ENCODE measurements around the gene ABHD16A. TPM values are rescaled to one million over a fixed set of nuclear protein-coding genes. Genes with fewer than 3 reads are reported as not detected.

The ABHD16A gene
- total RNA-seq, 1 donor from 2014 or later, result 50.1 TPM

GRCh38 chr6:31723980-31724691 is 21.0 kb upstream of the ABHD16A start:
- H3K4me3 ChIP-seq (ENCODE audit: low read length in 3 of 3), result no peak overlapping the region
- H3K9me3 ChIP-seq (ENCODE audit: control insufficient read depth in 3 of 3, low read length in 3 of 3), result no peaks in the 10 kb centered on the region
- peaks cover 9 to 15% (median 10%) of the 10 kb centered on the region in 3 donors for H3K36me3 ChIP-seq (ENCODE audit: control insufficient read depth in 3 of 3, insufficient read depth in 3 of 3, low read length in 3 of 3)
- peaks cover 8 to 11% (median 11%) of the 10 kb centered on the region in 3 donors for H3K4me1 ChIP-seq (ENCODE audit: control insufficient read depth in 3 of 3, insufficient read depth in 3 of 3, low read length in 3 of 3)
- no peak overlapping the region for H3K9ac ChIP-seq (ENCODE audit: low read depth in 1 of 3, low read length in 3 of 3)
- H3K27me3 ChIP-seq (ENCODE audit: control insufficient read depth in 3 of 3, insufficient read depth in 3 of 3, low read length in 3 of 3), result no peaks in the 10 kb centered on the region
- H3K27ac ChIP-seq (ENCODE audit: low read depth, low read length), result no peak overlapping the region

- Histone ChIP-seq H3K36me3 (ENCODE audit: control insufficient read depth in 3 of 3, insufficient read depth in 3 of 3, low read length in 3 of 3) (peaks cover 9 to 15% (median 10%) of the 10 kb centered on the region in 3 donors), H3K9ac (ENCODE audit: low read depth in 1 of 3, low read length in 3 of 3) (no peak within 1 kb of the TSS), H3K27me3 (ENCODE audit: control insufficient read depth in 3 of 3, insufficient read depth in 3 of 3, low read length in 3 of 3) (no peaks in the 10 kb centered on the region), H3K9me3 (ENCODE audit: control insufficient read depth in 3 of 3, low read length in 3 of 3) (no peaks in the 10 kb centered on the region), H3K27ac (ENCODE audit: low read depth, low read length) (no peak within 1 kb of the TSS), H3K4me3 (ENCODE audit: low read length in 3 of 3) (no peak within 1 kb of the TSS), H3K4me1 (ENCODE audit: control insufficient read depth in 3 of 3, insufficient read depth in 3 of 3, low read length in 3 of 3) (peaks cover under 1 to 4% (median 4%) of the 10 kb centered on the region in 3 donors)
These were observed 20.3 kb upstream of the ABHD16A start, which contains the start of gene MPIG6B for GRCh38 chr6:31723245-31723979. Gene MPIG6B, plus strand, starts transcription at chr6:31723373. Its CDS starts 11 bp downstream, at chr6:31723384.

GRCh38 chr6:31722173-31722572 is 19.0 kb upstream of the ABHD16A start:
- H3K27me3 ChIP-seq (ENCODE audit: control insufficient read depth in 3 of 3, insufficient read depth in 3 of 3, low read length in 3 of 3), result no peaks in the 10 kb centered on the region
- no peak overlapping the region for H3K9ac ChIP-seq (ENCODE audit: low read depth in 1 of 3, low read length in 3 of 3)
- H3K4me1 ChIP-seq (ENCODE audit: control insufficient read depth in 3 of 3, insufficient read depth in 3 of 3, low read length in 3 of 3), result no peaks in the 10 kb centered on the region
- no peaks in the 10 kb centered on the region for H3K9me3 ChIP-seq (ENCODE audit: control insufficient read depth in 3 of 3, low read length in 3 of 3)
- peaks cover 6 to 13% (median 9%) of the 10 kb centered on the region in 3 donors for H3K36me3 ChIP-seq (ENCODE audit: control insufficient read depth in 3 of 3, insufficient read depth in 3 of 3, low read length in 3 of 3)
- H3K4me3 ChIP-seq (ENCODE audit: low read length in 3 of 3), result no peak overlapping the region
- H3K27ac ChIP-seq (ENCODE audit: low read depth, low read length), result no peak overlapping the region

GRCh38 chr6:31721351-31722020 is 18.4 kb upstream of the ABHD16A start, which contains the start of gene LY6G6C:
Gene LY6G6C, minus strand, starts transcription at chr6:31721746. Its CDS starts 67 bp downstream, at chr6:31721679.
- Histone ChIP-seq H3K27me3 (ENCODE audit: control insufficient read depth in 3 of 3, insufficient read depth in 3 of 3, low read length in 3 of 3) (no peaks in the 10 kb centered on the region), H3K27ac (ENCODE audit: low read depth, low read length) (no peak within 1 kb of the TSS), H3K4me1 (ENCODE audit: control insufficient read depth in 3 of 3, insufficient read depth in 3 of 3, low read length in 3 of 3) (no peaks in the 10 kb centered on the region), H3K9ac (ENCODE audit: low read depth in 1 of 3, low read length in 3 of 3) (no peak within 1 kb of the TSS), H3K4me3 (ENCODE audit: low read length in 3 of 3) (no peak within 1 kb of the TSS), H3K9me3 (ENCODE audit: control insufficient read depth in 3 of 3, low read length in 3 of 3) (no peaks in the 10 kb centered on the region), H3K36me3 (ENCODE audit: control insufficient read depth in 3 of 3, insufficient read depth in 3 of 3, low read length in 3 of 3) (peaks cover 2 to 7% (median 6%) of the 10 kb centered on the region in 3 donors)

- Histone ChIP-seq H3K4me1 (ENCODE audit: control insufficient read depth in 3 of 3, insufficient read depth in 3 of 3, low read length in 3 of 3) (peaks cover 0 to under 1% (median 0%) of the 10 kb centered on the region in 3 donors), H3K27me3 (ENCODE audit: control insufficient read depth in 3 of 3, insufficient read depth in 3 of 3, low read length in 3 of 3) (no peaks in the 10 kb centered on the region), H3K36me3 (ENCODE audit: control insufficient read depth in 3 of 3, insufficient read depth in 3 of 3, low read length in 3 of 3) (no peaks in the 10 kb centered on the region), H3K9me3 (ENCODE audit: control insufficient read depth in 3 of 3, low read length in 3 of 3) (no peaks in the 10 kb centered on the region), H3K9ac (ENCODE audit: low read depth in 1 of 3, low read length in 3 of 3) (no peak overlapping the region), H3K27ac (ENCODE audit: low read depth, low read length) (no peak overlapping the region), H3K4me3 (ENCODE audit: low read length in 3 of 3) (no peak overlapping the region)
These were observed 17.2 kb upstream of the ABHD16A start for GRCh38 chr6:31720196-31720770.

- Histone ChIP-seq H3K9me3 (ENCODE audit: control insufficient read depth in 3 of 3, low read length in 3 of 3) (no peaks in the 10 kb centered on the region), H3K9ac (ENCODE audit: low read depth in 1 of 3, low read length in 3 of 3) (no peak overlapping the region), H3K4me3 (ENCODE audit: low read length in 3 of 3) (no peak overlapping the region), H3K27me3 (ENCODE audit: control insufficient read depth in 3 of 3, insufficient read depth in 3 of 3, low read length in 3 of 3) (no peaks in the 10 kb centered on the region), H3K4me1 (ENCODE audit: control insufficient read depth in 3 of 3, insufficient read depth in 3 of 3, low read length in 3 of 3) (peaks cover 0 to 5% (median 0%) of the 10 kb centered on the region in 3 donors), H3K36me3 (ENCODE audit: control insufficient read depth in 3 of 3, insufficient read depth in 3 of 3, low read length in 3 of 3) (no peaks in the 10 kb centered on the region), H3K27ac (ENCODE audit: low read depth, low read length) (no peak overlapping the region)
These were observed 15.9 kb upstream of the ABHD16A start for GRCh38 chr6:31719001-31719400.

GRCh38 chr6:31718265-31718664 is 15.1 kb upstream of the ABHD16A start:
- H3K27me3 ChIP-seq (ENCODE audit: control insufficient read depth in 3 of 3, insufficient read depth in 3 of 3, low read length in 3 of 3), result no peaks in the 10 kb centered on the region
- no peak overlapping the region for H3K9ac ChIP-seq (ENCODE audit: low read depth in 1 of 3, low read length in 3 of 3)
- H3K9me3 ChIP-seq (ENCODE audit: control insufficient read depth in 3 of 3, low read length in 3 of 3), result no peaks in the 10 kb centered on the region
- H3K27ac ChIP-seq (ENCODE audit: low read depth, low read length), result no peak overlapping the region
- H3K36me3 ChIP-seq (ENCODE audit: control insufficient read depth in 3 of 3, insufficient read depth in 3 of 3, low read length in 3 of 3), result no peaks in the 10 kb centered on the region
- H3K4me3 ChIP-seq (ENCODE audit: low read length in 3 of 3), result no peak overlapping the region
- peaks cover 0 to 5% (median 0%) of the 10 kb centered on the region in 3 donors for H3K4me1 ChIP-seq (ENCODE audit: control insufficient read depth in 3 of 3, insufficient read depth in 3 of 3, low read length in 3 of 3)

- no peak overlapping the region for H3K4me3 ChIP-seq (ENCODE audit: low read length in 3 of 3)
- no peak overlapping the region for H3K9ac ChIP-seq (ENCODE audit: low read depth in 1 of 3, low read length in 3 of 3)
- no peak overlapping the region for H3K27ac ChIP-seq (ENCODE audit: low read depth, low read length)
- no peaks in the 10 kb centered on the region for H3K27me3 ChIP-seq (ENCODE audit: control insufficient read depth in 3 of 3, insufficient read depth in 3 of 3, low read length in 3 of 3)
- H3K9me3 ChIP-seq (ENCODE audit: control insufficient read depth in 3 of 3, low read length in 3 of 3), result no peaks in the 10 kb centered on the region
- H3K36me3 ChIP-seq (ENCODE audit: control insufficient read depth in 3 of 3, insufficient read depth in 3 of 3, low read length in 3 of 3), result no peaks in the 10 kb centered on the region
- H3K4me1 ChIP-seq (ENCODE audit: control insufficient read depth in 3 of 3, insufficient read depth in 3 of 3, low read length in 3 of 3), result peaks cover 0 to 5% (median 0%) of the 10 kb centered on the region in 3 donors
These were observed 14.5 kb upstream of the ABHD16A start for GRCh38 chr6:31717499-31718222.
